HCT116 (cell line): ENCODE results near the gene C2orf78. TPM values are rescaled to one million over a fixed set of nuclear protein-coding genes. Genes with fewer than 3 reads are reported as not detected.

Source experiments
- ATAC-seq: fragments of 200-7000 bp; cut with Tn5 transposase; 2 replicates; pipeline ENCODE4 v1.9.1; 2020; ENCODE audit warnings: mild to moderate bottlenecking, moderate library complexity
- BruUV-seq: library from RNA; stranded (reverse); fragments of 400-500 nt; replicated peaks from 2 replicates; lab custom pipeline; 2021; lab: Mats Ljungman, UMichigan
- CTCF ChIA-PET: fragments of 300-600 bp; sonication (Branson Sonifier 250); formaldehyde crosslinking; loops from one replicate; lab custom pipeline; 2021; ENCODE audit warnings: antibody characterized with exemption; lab: Charles Lee
- POLR2A ChIA-PET: fragments of 300-600, 350-600 bp; sonication (Branson Sonifier 250); formaldehyde crosslinking; loops from one replicate; lab custom pipeline; 2021; ENCODE audit warnings: antibody characterized with exemption; lab: Charles Lee
- RAD21 ChIA-PET, 2 experiments: fragments of 300-600 bp; sonication (Branson Sonifier 250); formaldehyde crosslinking; loops; one replicate each; lab custom pipeline; 2023; ENCODE audit warnings: low total read pairs in 2 of 2; ENCODE audit not compliant: uncharacterized antibody in 2 of 2, unreplicated experiment in 2 of 2, low non-redundant PET in 1 of 2; lab: Charles Lee
- DNase-seq: peaks from one replicate; pipeline ENCODE4 v3.0.0-alpha.2; 2010; ENCODE audit warnings: low read depth, low spot score
- H2AFZ ChIP-seq: fragments of 200-600 bp; shearing (Covaris generic), sonication (generic); 2 replicates; pipeline ENCODE4 v1.6.1; 2017; ENCODE audit warnings: low read depth, mixed run types, mixed read lengths, antibody characterized with exemption, low read length; ENCODE audit not compliant: poor library complexity, severe bottlenecking
- H3K27ac ChIP-seq: 2 replicates; pipeline ENCODE4 v1.5.1; 2012; ENCODE audit warnings: low read depth, low read length
- H3K27me3 ChIP-seq: fragments of 200-600 bp; sonication (generic); 2 replicates; pipeline ENCODE4 v1.6.1; 2016; ENCODE audit warnings: mixed run types, low read length, mixed read lengths; ENCODE audit not compliant: insufficient read depth
- H3K36me3 ChIP-seq, 2 experiments: fragments of 200-500 bp in 1 of 2; fragments of 200-600 bp in 1 of 2; sonication (Bioruptor generic) in 1 of 2; sonication (generic) in 1 of 2; 2 replicates each; pipeline versions ENCODE4 v1.5.1 to v1.6.1; 2014 to 2016; ENCODE audit warnings: low read length in 2 of 2, inconsistent platforms in 1 of 2, mixed read lengths in 1 of 2, mixed run types in 1 of 2; ENCODE audit not compliant: insufficient read depth in 2 of 2, control insufficient read depth in 1 of 2
- H3K4me1 ChIP-seq, 2 experiments: fragments of 200-600 bp in 1 of 2; sonication (generic) in 1 of 2; 2 replicates each; pipeline versions ENCODE4 v1.5.1 to v1.6.1; 2012 to 2017; ENCODE audit warnings: low read length in 2 of 2, inconsistent platforms in 1 of 2, mild to moderate bottlenecking in 1 of 2, mixed read lengths in 1 of 2, mixed run types in 1 of 2, moderate library complexity in 1 of 2; ENCODE audit not compliant: insufficient read depth in 2 of 2, control insufficient read depth in 1 of 2
- H3K4me2 ChIP-seq: fragments of 200-600 bp; sonication (generic); 2 replicates; pipeline ENCODE4 v1.6.1; 2017; ENCODE audit warnings: mixed run types, low read length, mixed read lengths
- H3K4me3 ChIP-seq, 2 experiments: fragments of 200-600 bp in 1 of 2; sonication (generic) in 1 of 2; replicated peaks in 1 of 2; 2 replicates each; pipeline ENCODE4 v1.5.1; 2011 to 2016; ENCODE audit warnings: low read length in 2 of 2, control low read depth in 1 of 2, low read depth in 1 of 2, mild to moderate bottlenecking in 1 of 2, mixed read lengths in 1 of 2, mixed run types in 1 of 2
- H3K79me2 ChIP-seq: fragments of 200-600 bp; sonication (generic); 2 replicates; pipeline ENCODE4 v1.6.1; 2017; ENCODE audit warnings: mild to moderate bottlenecking, mixed run types, low read length, moderate library complexity, mixed read lengths; ENCODE audit not compliant: insufficient read depth
- H3K9ac ChIP-seq: fragments of 200-600 bp; sonication (generic); 2 replicates; pipeline ENCODE4 v1.6.1; 2016; ENCODE audit warnings: low read length, mixed read lengths
- H3K9me2 ChIP-seq: fragments of 200-600 bp; sonication (generic), shearing (Covaris generic); 2 replicates; pipeline ENCODE4 v1.6.1; 2017; ENCODE audit warnings: mixed run types, mild to moderate bottlenecking, moderate library complexity; ENCODE audit not compliant: insufficient read depth
- H3K9me3 ChIP-seq, 2 experiments: fragments of 200-500 bp in 1 of 2; fragments of 200-600 bp in 1 of 2; sonication (Bioruptor generic) in 1 of 2; sonication (generic) in 1 of 2; 2 replicates each; pipeline ENCODE4 v1.6.1; 2014 to 2017; ENCODE audit warnings: low read length in 2 of 2, mixed read lengths in 2 of 2, inconsistent platforms in 1 of 2, low read depth in 1 of 2, mild to moderate bottlenecking in 1 of 2, mixed run types in 1 of 2, moderate library complexity in 1 of 2; ENCODE audit not compliant: control insufficient read depth in 1 of 2, insufficient read depth in 1 of 2
- H4K20me1 ChIP-seq: fragments of 200-600 bp; sonication (generic), shearing (Covaris generic); 2 replicates; pipeline ENCODE4 v1.6.1; 2017; ENCODE audit warnings: mixed run types, mild to moderate bottlenecking, moderate library complexity; ENCODE audit not compliant: insufficient read depth
- ATF3 ChIP-seq: IDR thresholded peaks from 2 replicates; pipeline ENCODE4 v1.6.1; 2012
- CBX3 ChIP-seq: IDR thresholded peaks from 2 replicates; pipeline ENCODE4 v1.6.1; 2012; ENCODE audit warnings: low read depth
- CEBPB ChIP-seq: IDR thresholded peaks from 2 replicates; pipeline ENCODE4 v1.6.1; 2012; ENCODE audit warnings: low read depth
- EGR1 ChIP-seq: IDR thresholded peaks from 2 replicates; pipeline ENCODE4 v1.6.1; 2012; ENCODE audit warnings: low read depth
- ELF1 ChIP-seq: IDR thresholded peaks from 2 replicates; pipeline ENCODE4 v1.6.1; 2012; ENCODE audit warnings: low read depth, borderline replicate concordance
- EZH2 ChIP-seq: fragments of 200-600 bp; sonication (generic); IDR thresholded peaks from 2 replicates; pipeline ENCODE4 v1.6.1; 2017; ENCODE audit warnings: antibody characterized with exemption, mixed run types
- EZH2phosphoT487 ChIP-seq: fragments of 200-600 bp; IDR thresholded peaks from 2 replicates; pipeline ENCODE4 v1.6.1; 2018; ENCODE audit warnings: antibody characterized with exemption, borderline replicate concordance
- FOSL1 ChIP-seq: IDR thresholded peaks from 2 replicates; pipeline ENCODE4 v1.6.1; 2012; ENCODE audit warnings: low read depth
- JUND ChIP-seq: IDR thresholded peaks from 2 replicates; pipeline ENCODE4 v1.6.1; 2012
- MAX ChIP-seq: IDR thresholded peaks from 2 replicates; pipeline ENCODE4 v1.6.1; 2012
- POLR2A ChIP-seq: IDR thresholded peaks from 2 replicates; pipeline ENCODE4 v1.7.0; 2011; ENCODE audit warnings: borderline replicate concordance; ENCODE audit not compliant: insufficient read depth, insufficient read length; ENCODE audit errors: extremely low read depth
- POLR2AphosphoS5 ChIP-seq: IDR thresholded peaks from 2 replicates; pipeline ENCODE4 v1.6.1; 2011; ENCODE audit warnings: mild to moderate bottlenecking, low read depth, low read length, moderate library complexity
- RAD21 ChIP-seq: IDR thresholded peaks from 2 replicates; pipeline ENCODE4 v1.6.1; 2012; ENCODE audit warnings: low read depth, mild to moderate bottlenecking
- SIN3A ChIP-seq: IDR thresholded peaks from 2 replicates; pipeline ENCODE4 v1.6.1; 2012; ENCODE audit warnings: low read depth
- TCF7L2 ChIP-seq: IDR thresholded peaks from 2 replicates; pipeline ENCODE4 v1.7.0; 2011; ENCODE audit warnings: borderline replicate concordance, inconsistent platforms; ENCODE audit not compliant: insufficient read depth, insufficient read length; ENCODE audit errors: extremely low read depth
- YY1 ChIP-seq: IDR thresholded peaks from 2 replicates; pipeline ENCODE4 v1.6.1; 2011; ENCODE audit warnings: low read length, low read depth, moderate library complexity, mild to moderate bottlenecking; ENCODE audit not compliant: insufficient replicate concordance; ENCODE audit errors: extremely low read depth
- ZBTB33 ChIP-seq: IDR thresholded peaks from 2 replicates; pipeline ENCODE4 v1.6.1; 2011; ENCODE audit warnings: mild to moderate bottlenecking, low read length, moderate library complexity; ENCODE audit not compliant: insufficient replicate concordance; ENCODE audit errors: extremely low read depth
- ZFX ChIP-seq: fragments of 450-650 bp; IDR thresholded peaks from 2 replicates; pipeline ENCODE4 v1.6.1; 2017
- ZNF274 ChIP-seq: fragments of 200-500 bp; sonication (Bioruptor generic); IDR thresholded peaks from 2 replicates; pipeline ENCODE4 v1.6.1; 2014; ENCODE audit warnings: mild to moderate bottlenecking, low read depth, low read length, inconsistent platforms
- intact Hi-C: fragments of 100-400 bp; cut with micrococcal nuclease; formaldehyde crosslinking; loops from 2 replicates; pipeline ENCODE4 v1.10.0; 2022
- total RNA-seq: library from RNA; stranded (reverse); gene quantifications from one replicate; pipeline ENCODE4 v1.2.1, GENCODE V29; 2021; ENCODE audit not compliant: unreplicated experiment

The C2orf78 gene
- total RNA-seq, 1 experiment from 2014 or later, result 1.5 TPM

- no peak overlapping the region for H3K4me2 ChIP-seq
- TF ChIP-seq YY1 (no peak), EZH2 (no peak), ELF1 (no peak), POLR2AphosphoS5 (no peak), ZBTB33 (no peak), ZNF274 (no peak), ATF3 (no peak), JUND (no peak), EGR1 (no peak), TCF7L2 (no peak), CBX3 (no peak), FOSL1 (no peak), POLR2A (no peak), MAX (no peak), EZH2phosphoT487 (no peak), RAD21 (no peak), SIN3A (no peak), ZFX (no peak), CEBPB (no peak)
- peaks cover 15 to 30% of the 10 kb centered on the region in 2 experiments for H3K36me3 ChIP-seq
- H2AFZ ChIP-seq, result no peak overlapping the region
- no peaks in the 10 kb centered on the region for H4K20me1 ChIP-seq
- no peak for DNase-seq
- no peaks in the 10 kb centered on the region for H3K79me2 ChIP-seq
- ATAC-seq, result no peak
- RAD21 ChIA-PET, result no interaction called here
- H3K9me2 ChIP-seq, result no peaks in the 10 kb centered on the region
- CTCF ChIA-PET, result no interaction called here
- no peaks in the 10 kb centered on the region for H3K27me3 ChIP-seq
- BruUV-seq, result no TSS peak
- intact Hi-C loops, result no loop called here
- H3K9ac ChIP-seq, result no peak overlapping the region
- no peak overlapping the region for H3K27ac ChIP-seq
- POLR2A ChIA-PET, result no interaction called here
- H3K9me3 ChIP-seq, result no peaks in the 10 kb centered on the region
- no peaks in the 10 kb centered on the region for H3K4me1 ChIP-seq
- no peak overlapping the region for H3K4me3 ChIP-seq
Measured at GRCh38 chr2:73759904-73760303, 24.1 kb upstream of the C2orf78 start.
